ENCODE data around the gene ZNF235.
A peak's percentile ranks its signal among the peaks of the same experiment; 100 is the strongest.

ZNF235 gene

GRCh38 chr19:44308011-44308410 is 3.2 kb upstream of the ZNF235 start:
- TF ChIP-seq Cebpa-rat (IDR thresholded peaks at IDR 0.05): no peak
- H3K9ac ChIP-seq: no peak overlapping the region
- H3K27me3 ChIP-seq: no peaks in the 10 kb centered on the region

GRCh38 chr19:44306283-44306682 is 1.5 kb upstream of the ZNF235 start:
- no peaks in the 10 kb centered on the region for H3K27me3 ChIP-seq
- H3K27ac ChIP-seq: no peak overlapping the region
- H3K4me1 ChIP-seq: peaks cover 9 to 13% (median 11%) of the 10 kb centered on the region in 10 experiments; a peak in 19 of 20 replicates
- peaks cover 0 to 46% (median 14%) of the 10 kb centered on the region in 11 experiments; a peak in 11 of 22 replicates for H3K9me3 ChIP-seq (replicated peaks in 1 of 11)
- TF ChIP-seq Cebpa-rat (IDR thresholded peaks at IDR 0.05): no peak
- H3K4me2 ChIP-seq: no peak overlapping the region
- H4K20me1 ChIP-seq: no peaks in the 10 kb centered on the region
- H3K9ac ChIP-seq: no peak overlapping the region
- H3K36me3 ChIP-seq: peaks cover 7 to 13% (median 13%) of the 10 kb centered on the region in 11 experiments; a peak in 21 of 22 replicates
- H3K4me3 ChIP-seq: no peak overlapping the region

More at GRCh38 chr19:44308011-44308410, 3.2 kb upstream of the ZNF235 start:
- peak overlapping the region in 1 of 11 experiments; percentile 30; a peak in 2 of 22 replicates for H3K27ac ChIP-seq
- peaks cover 9 to 16% (median 14%) of the 10 kb centered on the region in 10 experiments; a peak in 19 of 20 replicates for H3K4me1 ChIP-seq
- no peak overlapping the region for H3K4me3 ChIP-seq
- no peak overlapping the region for H3K4me2 ChIP-seq
- peaks cover 0 to 54% (median 14%) of the 10 kb centered on the region in 11 experiments; a peak in 11 of 22 replicates for H3K9me3 ChIP-seq (replicated peaks in 1 of 11)
- H4K20me1 ChIP-seq: no peaks in the 10 kb centered on the region
- H3K36me3 ChIP-seq: no peaks in the 10 kb centered on the region

GRCh38 chr19:44305457-44305856 is 632 bp upstream of the ZNF235 start:
- H3K27ac ChIP-seq: peak overlapping the region in 1 of 11 experiments; percentile 29; a peak in 1 of 22 replicates
- peaks cover 7 to 22% (median 19%) of the 10 kb centered on the region in 11 experiments for H3K36me3 ChIP-seq
- peak overlapping the region; percentile 8 to 94 (median 49); a peak in 12 of 22 replicates for H3K4me2 ChIP-seq
- H3K9ac ChIP-seq: no peak overlapping the region
- H4K20me1 ChIP-seq: no peaks in the 10 kb centered on the region
- no peaks in the 10 kb centered on the region for H3K27me3 ChIP-seq
- peaks cover 9 to 13% (median 11%) of the 10 kb centered on the region in 10 experiments; a peak in 19 of 20 replicates for H3K4me1 ChIP-seq
- H3K4me3 ChIP-seq: peak overlapping the region in 5 of 10 experiments; percentile 71 to 86 (median 76); a peak in 6 of 20 replicates
- H3K9me3 ChIP-seq (replicated peaks in 1 of 11): peaks cover 0 to 46% (median 14%) of the 10 kb centered on the region in 11 experiments; a peak in 11 of 22 replicates
- no peak for TF ChIP-seq Cebpa-rat (IDR thresholded peaks at IDR 0.05)

- H3K27me3 ChIP-seq: no peaks in the 10 kb centered on the region
- peaks cover 0 to 35% (median 14%) of the 10 kb centered on the region in 11 experiments; a peak in 11 of 22 replicates for H3K9me3 ChIP-seq (replicated peaks in 1 of 11)
- H3K4me1 ChIP-seq: peaks cover 9 to 13% (median 11%) of the 10 kb centered on the region in 10 experiments; a peak in 19 of 20 replicates
- H3K4me2 ChIP-seq: peak overlapping the region; percentile 75 to 94 (median 88)
- peaks cover 18 to 35% (median 33%) of the 10 kb centered on the region in 11 experiments for H3K36me3 ChIP-seq
- H4K20me1 ChIP-seq: no peaks in the 10 kb centered on the region
- peak overlapping the region; percentile 71 to 90 (median 82) for H3K9ac ChIP-seq
- peak overlapping the region; percentile 27 to 83 (median 73); a peak in 20 of 22 replicates for H3K27ac ChIP-seq
- H3K4me3 ChIP-seq: peak overlapping the region; percentile 71 to 87 (median 80)
- TF ChIP-seq Cebpa-rat (IDR thresholded peaks at IDR 0.05): no peak
Measured at GRCh38 chr19:44303976-44304568, 753 bp downstream of the ZNF235 start.

- H3K9me3 ChIP-seq (replicated peaks in 1 of 11): peaks cover 0 to 27% (median 13%) of the 10 kb centered on the region in 11 experiments; a peak in 11 of 22 replicates
- no peak for TF ChIP-seq Cebpa-rat (IDR thresholded peaks at IDR 0.05)
- H3K27ac ChIP-seq: no peak overlapping the region
- peak overlapping the region in 8 of 10 experiments; percentile 71 to 86 (median 78); a peak in 11 of 20 replicates for H3K4me3 ChIP-seq
- no peaks in the 10 kb centered on the region for H4K20me1 ChIP-seq
- peaks cover 9 to 13% (median 11%) of the 10 kb centered on the region in 10 experiments; a peak in 19 of 20 replicates for H3K4me1 ChIP-seq
- peak overlapping the region; percentile 75 to 94 (median 88) for H3K4me2 ChIP-seq
- H3K36me3 ChIP-seq: peaks cover 25 to 43% (median 40%) of the 10 kb centered on the region in 11 experiments
- H3K27me3 ChIP-seq: no peaks in the 10 kb centered on the region
- H3K9ac ChIP-seq: peak overlapping the region in 10 of 11 experiments; percentile 20 to 90 (median 84); a peak in 12 of 22 replicates
Measured at GRCh38 chr19:44303320-44303719, 1.5 kb downstream of the ZNF235 start.

- peaks cover 55 to 95% (median 76%) of the 10 kb centered on the region in 11 experiments for H3K36me3 ChIP-seq
- H3K4me3 ChIP-seq: no peak overlapping the region
- H3K4me2 ChIP-seq: no peak overlapping the region
- H3K27ac ChIP-seq: no peak overlapping the region
- no peaks in the 10 kb centered on the region for H4K20me1 ChIP-seq
- TF ChIP-seq Cebpa-rat (IDR thresholded peaks at IDR 0.05): no peak
- no peaks in the 10 kb centered on the region for H3K27me3 ChIP-seq
- peaks cover 66 to 92% (median 78%) of the 10 kb centered on the region in 11 experiments for H3K9me3 ChIP-seq (replicated peaks in 1 of 11)
- no peaks in the 10 kb centered on the region for H3K4me1 ChIP-seq
- no peak overlapping the region for H3K9ac ChIP-seq
Measured at GRCh38 chr19:44284968-44285367, 19.9 kb downstream of the ZNF235 start.

- H3K4me1 ChIP-seq: no peaks in the 10 kb centered on the region
- no peaks in the 10 kb centered on the region for H4K20me1 ChIP-seq
- no peak for TF ChIP-seq Cebpa-rat (IDR thresholded peaks at IDR 0.05)
- H3K36me3 ChIP-seq: peaks cover 34 to 87% (median 56%) of the 10 kb centered on the region in 11 experiments
- peaks cover 65 to 92% (median 72%) of the 10 kb centered on the region in 11 experiments for H3K9me3 ChIP-seq (replicated peaks in 1 of 11)
- H3K9ac ChIP-seq: no peak overlapping the region
- H3K4me3 ChIP-seq: no peak overlapping the region
- no peak overlapping the region for H3K27ac ChIP-seq
- no peaks in the 10 kb centered on the region for H3K27me3 ChIP-seq
- no peak overlapping the region for H3K4me2 ChIP-seq
Measured at GRCh38 chr19:44282846-44283245, 22.0 kb downstream of the ZNF235 start.

GRCh38 chr19:44280916-44281315 is 23.9 kb downstream of the ZNF235 start:
- no peak for TF ChIP-seq Cebpa-rat (IDR thresholded peaks at IDR 0.05)
- Histone ChIP-seq H3K27me3 (no peaks in the 10 kb centered on the region), H3K4me3 (no peak overlapping the region), H3K9me3 (replicated peaks in 1 of 11) (peaks cover 67 to 97% (median 76%) of the 10 kb centered on the region in 11 experiments), H3K4me1 (no peaks in the 10 kb centered on the region), H3K4me2 (no peak overlapping the region), H3K27ac (no peak overlapping the region), H3K36me3 (peaks cover 20 to 80% (median 48%) of the 10 kb centered on the region in 11 experiments), H4K20me1 (no peaks in the 10 kb centered on the region), H3K9ac (no peak overlapping the region)

- H3K4me1 ChIP-seq: no peaks in the 10 kb centered on the region
- H3K4me3 ChIP-seq: no peak overlapping the region
- peaks cover 87 to 99% (median 92%) of the 10 kb centered on the region in 11 experiments for H3K9me3 ChIP-seq (replicated peaks in 1 of 11)
- no peak for TF ChIP-seq Cebpa-rat (IDR thresholded peaks at IDR 0.05)
- no peak overlapping the region for H3K27ac ChIP-seq
- H4K20me1 ChIP-seq: no peaks in the 10 kb centered on the region
- no peak overlapping the region for H3K9ac ChIP-seq
- H3K4me2 ChIP-seq: no peak overlapping the region
- H3K27me3 ChIP-seq: no peaks in the 10 kb centered on the region
- H3K36me3 ChIP-seq: peaks cover 39 to 82% (median 55%) of the 10 kb centered on the region in 11 experiments
Measured at GRCh38 chr19:44278181-44278690, 26.6 kb downstream of the ZNF235 start.

Data from BLaER1 treated with 17β-estradiol and CSF1 and Interleukin-3, amounts not matched to agents 10 nM and 100 nM (cell line).